ENCODE measurements around the gene ZNF677. TPM values are rescaled to one million over a fixed set of nuclear protein-coding genes. Genes with fewer than 3 reads are reported as not detected.
"Not testable (repeated sequence)": the region's sequence is repeated elsewhere in the genome, so short reads cannot be mapped to it uniquely, and the experiment has no call there.

The ZNF677 gene
- polyA plus RNA-seq (2011; rRNA removed) (12.9 and 20.4 TPM in 2 replicates), polyA minus RNA-seq (2011; rRNA and poly(A)+ RNA removed) (5.5 and 6.4 TPM in 2 replicates)

DNA sequence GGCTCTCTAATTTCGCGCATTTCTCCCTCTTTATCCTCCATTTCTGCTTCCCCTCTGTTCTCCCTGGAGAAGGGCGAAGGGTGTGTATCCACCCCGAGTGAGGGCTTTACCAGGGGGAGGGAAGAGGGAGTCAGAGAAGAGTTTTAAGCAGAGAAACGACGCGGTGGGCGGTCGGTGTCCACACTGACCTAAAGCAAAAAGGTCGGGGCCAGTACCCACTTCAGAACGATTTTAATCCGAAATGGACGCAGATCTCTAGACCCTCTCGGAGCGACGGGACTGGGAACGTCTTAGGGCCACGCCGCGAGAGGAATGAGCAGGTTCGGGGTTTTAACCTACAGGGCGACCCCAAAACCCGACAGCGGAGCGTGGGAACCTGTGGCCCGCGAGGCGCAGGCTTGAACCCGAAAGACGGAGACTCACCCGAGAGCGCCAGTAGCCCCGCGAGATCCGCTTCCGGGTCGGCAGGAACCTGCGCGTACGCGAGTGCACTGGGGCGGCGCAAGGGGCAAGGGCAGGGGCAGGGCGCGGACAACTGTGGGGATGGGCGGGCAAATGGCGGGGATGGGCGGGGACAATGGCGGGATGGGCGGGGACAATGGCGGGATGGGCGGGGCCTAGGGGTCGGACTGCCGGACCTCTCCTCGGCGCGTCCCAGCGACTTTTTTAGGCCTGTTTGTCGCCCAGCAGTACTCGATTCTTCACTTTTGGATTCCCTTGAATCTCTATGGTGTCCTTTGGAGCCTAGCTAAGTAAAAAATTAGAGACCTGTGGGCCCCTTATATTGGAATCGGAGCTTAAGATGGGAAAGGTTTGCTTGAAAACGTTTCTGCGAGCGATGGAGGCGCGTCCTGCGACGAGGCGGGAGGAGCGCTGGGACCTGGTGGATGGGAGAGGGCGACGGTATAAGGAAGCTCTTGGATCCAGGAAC, at the start of gene ZNF677:
ZNF677 (minus strand) TSS at position 463 of the 931 bp plus-strand sequence. CDS start 3,323 bp downstream, outside the sequence.
- ChIA-PET CTCF (no interaction called here), POLR2A (no interaction called here)
- Histone ChIP-seq H3K27me3 (ENCODE audit: control insufficient read depth, insufficient read depth, low read length) (no peaks in the 10 kb centered on the region), H3K4me3 (ENCODE audit: low read depth, low read length) (peak within 1 kb of the TSS; percentile 92), H3K36me3 (ENCODE audit: control insufficient read depth, insufficient read depth, low read length) (peaks cover 3% of the 10 kb centered on the region; the same call in 1 of the 2 replicates)
- peak; percentile 22 for DNase-seq (ENCODE audit: low read depth)
- TF ChIP-seq, protein P1, sequence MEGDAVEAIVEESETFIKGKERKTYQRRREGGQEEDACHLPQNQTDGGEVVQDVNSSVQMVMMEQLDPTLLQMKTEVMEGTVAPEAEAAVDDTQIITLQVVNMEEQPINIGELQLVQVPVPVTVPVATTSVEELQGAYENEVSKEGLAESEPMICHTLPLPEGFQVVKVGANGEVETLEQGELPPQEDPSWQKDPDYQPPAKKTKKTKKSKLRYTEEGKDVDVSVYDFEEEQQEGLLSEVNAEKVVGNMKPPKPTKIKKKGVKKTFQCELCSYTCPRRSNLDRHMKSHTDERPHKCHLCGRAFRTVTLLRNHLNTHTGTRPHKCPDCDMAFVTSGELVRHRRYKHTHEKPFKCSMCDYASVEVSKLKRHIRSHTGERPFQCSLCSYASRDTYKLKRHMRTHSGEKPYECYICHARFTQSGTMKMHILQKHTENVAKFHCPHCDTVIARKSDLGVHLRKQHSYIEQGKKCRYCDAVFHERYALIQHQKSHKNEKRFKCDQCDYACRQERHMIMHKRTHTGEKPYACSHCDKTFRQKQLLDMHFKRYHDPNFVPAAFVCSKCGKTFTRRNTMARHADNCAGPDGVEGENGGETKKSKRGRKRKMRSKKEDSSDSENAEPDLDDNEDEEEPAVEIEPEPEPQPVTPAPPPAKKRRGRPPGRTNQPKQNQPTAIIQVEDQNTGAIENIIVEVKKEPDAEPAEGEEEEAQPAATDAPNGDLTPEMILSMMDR (IDR thresholded peaks at IDR 0.05; ENCODE audit: insufficient read depth, low read depth, low read length): no peak

DNA sequence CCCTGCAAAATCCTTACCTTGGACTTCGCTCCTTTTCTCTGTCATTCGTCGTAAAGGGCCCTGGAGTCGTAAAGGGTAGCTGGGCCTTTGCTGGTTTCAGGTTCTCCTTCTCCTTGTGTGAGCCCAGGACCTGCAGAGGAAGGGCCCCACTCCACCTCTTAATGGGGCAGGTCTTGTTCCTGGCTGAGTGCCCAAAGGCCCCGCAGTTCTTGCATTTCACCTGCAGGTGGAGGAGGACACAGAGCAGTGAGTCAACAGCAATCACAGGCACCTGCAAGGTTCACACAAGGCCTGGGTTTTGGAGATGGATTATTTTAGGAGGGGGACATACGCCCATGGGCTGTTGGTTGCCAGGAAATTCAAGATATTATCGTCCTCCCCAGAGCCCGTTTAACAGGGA, 46.7 kb upstream of the ZNF677 start:
- H3K27me3 ChIP-seq (ENCODE audit: control insufficient read depth, insufficient read depth, low read length); H3K4me3 ChIP-seq (ENCODE audit: low read depth, low read length); DNase-seq (ENCODE audit: low read depth); H3K36me3 ChIP-seq (ENCODE audit: control insufficient read depth, insufficient read depth, low read length); POLR2A ChIA-PET; CTCF ChIA-PET: not testable (repeated sequence)

DNA sequence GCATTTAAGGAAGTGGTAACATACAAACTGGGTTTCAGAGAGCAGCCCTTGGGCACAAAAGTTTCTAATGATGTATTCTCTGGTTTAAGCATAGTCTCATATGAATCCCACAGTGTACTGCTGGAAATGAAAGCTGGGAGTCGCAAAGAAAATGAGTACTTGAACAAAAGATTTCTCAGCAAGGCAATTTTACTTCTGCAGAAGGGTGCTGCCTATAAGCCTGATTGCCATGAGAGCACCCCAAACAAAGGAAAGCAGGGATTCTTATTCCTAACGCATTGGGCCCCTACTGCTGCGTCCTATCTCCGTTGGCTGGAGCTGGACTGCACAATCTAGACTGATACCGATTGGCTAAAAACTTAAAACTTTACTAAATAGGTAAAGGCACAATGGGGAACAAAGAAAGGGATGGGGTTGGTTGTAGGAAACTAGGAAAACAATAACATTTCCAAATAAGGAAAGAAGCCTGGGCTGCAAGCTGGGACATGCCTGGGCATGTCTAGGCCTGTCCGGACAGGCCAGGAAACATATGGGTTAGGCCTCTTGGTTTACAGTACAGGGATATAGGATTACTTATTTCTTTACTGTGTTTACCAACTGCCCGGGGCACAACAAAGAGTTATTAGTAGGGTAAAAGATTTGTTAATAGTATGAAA, 40.2 kb upstream of the ZNF677 start:
- ChIA-PET CTCF (no interaction called here), POLR2A (no interaction called here)

DNA sequence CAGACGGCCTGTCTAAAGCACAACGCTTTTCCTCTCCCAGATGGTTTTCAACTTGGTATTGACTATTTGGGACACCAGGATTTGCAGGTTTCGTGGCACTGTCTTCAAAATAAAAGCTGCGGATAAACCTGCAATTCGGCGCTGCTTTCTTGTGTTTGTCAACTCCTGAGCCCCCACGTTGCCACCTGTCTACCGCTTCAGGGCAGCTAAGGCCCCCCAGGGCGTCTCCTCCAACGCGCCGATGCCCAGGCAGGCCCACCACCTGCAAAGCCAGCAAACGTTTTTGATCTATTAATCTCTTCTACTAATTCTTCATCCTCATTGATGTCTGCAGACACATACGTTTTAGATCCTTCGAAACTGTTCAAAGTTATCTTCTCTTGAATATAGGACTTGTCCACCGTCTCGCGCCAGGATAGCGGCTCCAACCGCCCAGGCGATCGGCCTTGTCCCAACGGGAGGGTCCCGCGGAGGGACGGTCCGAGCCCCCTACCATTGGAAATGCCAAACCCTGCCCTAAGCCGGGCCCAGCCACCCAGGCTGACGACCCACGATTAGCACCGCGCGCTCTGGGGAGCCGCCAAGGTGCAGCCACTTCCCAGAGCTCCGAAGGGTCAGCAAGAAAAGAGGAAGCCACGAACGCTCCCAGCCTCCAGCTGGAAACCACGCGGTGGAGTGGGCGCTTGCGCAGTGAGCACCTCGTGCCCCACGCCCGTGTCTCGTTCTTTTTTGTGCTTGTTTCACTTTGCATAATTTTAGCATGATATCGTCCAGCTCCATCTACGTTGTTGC, 36.3 kb upstream of the ZNF677 start:
- Histone ChIP-seq H3K27me3 (ENCODE audit: control insufficient read depth, insufficient read depth, low read length) (no peaks in the 10 kb centered on the region), H3K36me3 (ENCODE audit: control insufficient read depth, insufficient read depth, low read length) (no peaks in the 10 kb centered on the region), H3K4me3 (ENCODE audit: low read depth, low read length) (no peak overlapping the region)
- TF ChIP-seq, protein P1 (IDR thresholded peaks at IDR 0.05; ENCODE audit: insufficient read depth, low read depth, low read length): no peak
- no peak for DNase-seq (ENCODE audit: low read depth)
- ChIA-PET CTCF (interaction anchor here (0.8 kb wide), 1 partner anchor 13 kb away, joined by 3 read pairs; no protein-coding TSS in a partner anchor), POLR2A (no interaction called here)

More for the DNA sequence above, 40.2 kb upstream of the ZNF677 start:
- H3K27me3 ChIP-seq (ENCODE audit: control insufficient read depth, insufficient read depth, low read length): no peaks in the 10 kb centered on the region
- no peaks in the 10 kb centered on the region for H3K36me3 ChIP-seq (ENCODE audit: control insufficient read depth, insufficient read depth, low read length)
- H3K4me3 ChIP-seq (ENCODE audit: low read depth, low read length): no peak overlapping the region
- TF ChIP-seq, protein P1 (IDR thresholded peaks at IDR 0.05; ENCODE audit: insufficient read depth, low read depth, low read length): no peak
- DNase-seq (ENCODE audit: low read depth): no peak

DNA sequence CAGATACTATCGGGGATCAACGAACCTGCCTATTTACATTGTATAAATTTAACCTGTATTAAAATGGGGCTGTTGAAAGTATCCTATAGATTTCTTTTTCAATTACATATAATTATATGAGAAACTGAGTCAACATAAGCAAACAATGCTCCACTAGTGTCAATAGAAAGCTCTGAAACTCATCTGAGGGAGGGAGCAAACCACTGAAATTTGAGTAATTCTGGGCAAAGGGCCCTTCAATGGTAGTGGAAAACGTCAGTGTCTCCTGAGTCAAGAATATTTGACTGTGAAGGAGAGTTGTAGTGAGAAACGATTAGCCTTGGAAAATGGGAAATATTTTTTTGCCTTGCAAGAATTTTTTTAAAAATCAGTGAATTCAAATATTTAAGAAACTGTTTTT, 30.4 kb upstream of the ZNF677 start:
- CTCF ChIA-PET: no interaction called here
- TF ChIP-seq, protein P1 (IDR thresholded peaks at IDR 0.05; ENCODE audit: insufficient read depth, low read depth, low read length): no peak

DNA sequence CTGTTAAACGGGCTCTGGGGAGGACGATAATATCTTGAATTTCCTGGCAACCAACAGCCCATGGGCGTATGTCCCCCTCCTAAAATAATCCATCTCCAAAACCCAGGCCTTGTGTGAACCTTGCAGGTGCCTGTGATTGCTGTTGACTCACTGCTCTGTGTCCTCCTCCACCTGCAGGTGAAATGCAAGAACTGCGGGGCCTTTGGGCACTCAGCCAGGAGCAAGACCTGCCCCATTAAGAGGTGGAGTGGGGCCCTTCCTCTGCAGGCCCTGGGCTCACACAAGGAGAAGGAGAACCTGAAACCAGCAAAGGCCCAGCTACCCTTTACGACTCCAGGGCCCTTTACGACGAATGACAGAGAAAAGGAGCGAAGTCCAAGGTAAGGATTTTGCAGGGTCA, 27.3 kb upstream of the ZNF677 start:
- DNase-seq (ENCODE audit: low read depth); CTCF ChIA-PET: not testable (repeated sequence)

More for the DNA sequence above, 30.4 kb upstream of the ZNF677 start:
- POLR2A ChIA-PET: no interaction called here
- no peak overlapping the region for H3K4me3 ChIP-seq (ENCODE audit: low read depth, low read length)
- no peaks in the 10 kb centered on the region for H3K36me3 ChIP-seq (ENCODE audit: control insufficient read depth, insufficient read depth, low read length)
- DNase-seq (ENCODE audit: low read depth): no peak
- no peaks in the 10 kb centered on the region for H3K27me3 ChIP-seq (ENCODE audit: control insufficient read depth, insufficient read depth, low read length)

More for the DNA sequence above, 27.3 kb upstream of the ZNF677 start:
- H3K4me3 ChIP-seq (ENCODE audit: low read depth, low read length); H3K36me3 ChIP-seq (ENCODE audit: control insufficient read depth, insufficient read depth, low read length); H3K27me3 ChIP-seq (ENCODE audit: control insufficient read depth, insufficient read depth, low read length); POLR2A ChIA-PET: not testable (repeated sequence)

All from BJ (cell line).